ENCODE data around the gene AHRR. TPM values are rescaled to one million over a fixed set of nuclear protein-coding genes. Genes with fewer than 3 reads are reported as not detected.

Gene AHRR
- total and polyA plus RNA-seq, 2 experiments from 2014 or later, result 0.27 to 1.8 TPM

GRCh38 chr5:439636-440035, 118.1 kb downstream of the AHRR start:
- peaks cover 6% of the 10 kb centered on the region; the same call in 1 of the 2 replicates for H3K4me1 ChIP-seq (ENCODE audit: insufficient read depth)
- no peaks in the 10 kb centered on the region for H3K9me2 ChIP-seq (ENCODE audit: insufficient read depth)
- Mint-ChIP-seq H3K27ac (no peak overlapping the region), H3K4me1 (peaks cover 3% of the 10 kb centered on the region; the same call in 2 of the 3 replicates), H3K27me3 (ENCODE audit: insufficient read depth, low read depth, poor library complexity) (peaks cover 17% of the 10 kb centered on the region), H3K4me3 (no peak overlapping the region), H3K36me3 (ENCODE audit: low read depth) (no peaks in the 10 kb centered on the region; the same call in 2 of the 3 replicates), H3K9me3 (0 out of 3 replicates have a peak, but pooled peaks cover 3% of the 10 kb centered on the region)
- no peak overlapping the region for H3K4me2 ChIP-seq
- no peaks in the 10 kb centered on the region for H3F3A ChIP-seq (replicated peaks; ENCODE audit: low read depth)
- no peak overlapping the region for H2AFZ ChIP-seq
- H3K4me3 ChIP-seq, result no peak overlapping the region
- DNase-seq (ENCODE audit: low spot score) (no peak), ATAC-seq (no peak)
- no peak overlapping the region for H3K27ac ChIP-seq (ENCODE audit: low read depth)
- no peaks in the 10 kb centered on the region for H4K20me1 ChIP-seq (replicated peaks; ENCODE audit: insufficient read depth)
- no peaks in the 10 kb centered on the region for H3K27me3 ChIP-seq (ENCODE audit: insufficient read depth)
- TF ChIP-seq ZNF114 (CRISPR knock-in tag; IDR thresholded peaks at IDR 0.05), result no peak
- TF ChIP-seq CREB1 (CRISPR knock-in tag; IDR thresholded peaks at IDR 0.05; ENCODE audit: low read depth), result no peak
- no peak for TF ChIP-seq STAT1 (IDR thresholded peaks at IDR 0.05; ENCODE audit: unreplicated experiment)
- TF ChIP-seq CTCF (conservative IDR thresholded peaks at IDR 0.05; ENCODE audit: low read depth in 2 of 2), result no peak
- no peak for TF ChIP-seq NANOG (IDR thresholded peaks at IDR 0.05; ENCODE audit: borderline replicate concordance)
- no peak for TF ChIP-seq ETS1 (IDR thresholded peaks at IDR 0.05)
- TF ChIP-seq EZH2phosphoT487 (IDR thresholded peaks at IDR 0.05; ENCODE audit: unreplicated experiment), result no peak
- TF ChIP-seq EZH2 (IDR thresholded peaks at IDR 0.05; ENCODE audit: low read depth, unreplicated experiment), result no peak
- no peak for TF ChIP-seq ZNF331 (CRISPR knock-in tag; IDR thresholded peaks at IDR 0.05; ENCODE audit: low read depth)
- no peaks in the 10 kb centered on the region for H3K36me3 ChIP-seq (ENCODE audit: insufficient read depth)
- H3K79me2 ChIP-seq (replicated peaks; ENCODE audit: insufficient read depth), result peaks cover 14% of the 10 kb centered on the region

GRCh38 chr5:440401-441201, 119.1 kb downstream of the AHRR start:
- no peaks in the 10 kb centered on the region for H4K20me1 ChIP-seq (replicated peaks; ENCODE audit: insufficient read depth)
- H3K4me2 ChIP-seq, result no peak overlapping the region
- H3K27me3 ChIP-seq (ENCODE audit: insufficient read depth), result no peaks in the 10 kb centered on the region
- H2AFZ ChIP-seq, result no peak overlapping the region
- 0 out of 3 replicates have a peak, but pooled peaks cover 3% of the 10 kb centered on the region for H3K9me3 Mint-ChIP-seq
- H3K4me3 Mint-ChIP-seq, result no peak overlapping the region; the same call in 2 of the 3 replicates
- H3K27ac Mint-ChIP-seq, result no peak overlapping the region
- peaks cover 15% of the 10 kb centered on the region for H3K79me2 ChIP-seq (replicated peaks; ENCODE audit: insufficient read depth)
- ATAC-seq (no peak), DNase-seq (ENCODE audit: low spot score) (no peak)
- no peaks in the 10 kb centered on the region for H3K36me3 ChIP-seq (ENCODE audit: insufficient read depth)
- H3K27me3 Mint-ChIP-seq (ENCODE audit: insufficient read depth, low read depth, poor library complexity), result peaks cover 16% of the 10 kb centered on the region
- no peak overlapping the region for H3K4me3 ChIP-seq
- no peaks in the 10 kb centered on the region for H3F3A ChIP-seq (replicated peaks; ENCODE audit: low read depth)
- peaks cover 3% of the 10 kb centered on the region; the same call in 2 of the 3 replicates for H3K4me1 Mint-ChIP-seq
- no peaks in the 10 kb centered on the region; the same call in 2 of the 3 replicates for H3K36me3 Mint-ChIP-seq (ENCODE audit: low read depth)
- H3K27ac ChIP-seq (ENCODE audit: low read depth), result no peak overlapping the region
- H3K9me2 ChIP-seq (ENCODE audit: insufficient read depth), result no peaks in the 10 kb centered on the region
- H3K4me1 ChIP-seq (ENCODE audit: insufficient read depth), result peaks cover 6% of the 10 kb centered on the region; the same call in 1 of the 2 replicates
- TF ChIP-seq ETS1 (IDR thresholded peaks at IDR 0.05) (no peak), EZH2phosphoT487 (IDR thresholded peaks at IDR 0.05; ENCODE audit: unreplicated experiment) (no peak), JUNB (IDR thresholded peaks at IDR 0.05; ENCODE audit: unreplicated experiment) (no peak), STAT1 (IDR thresholded peaks at IDR 0.05; ENCODE audit: unreplicated experiment) (no peak), EZH2 (IDR thresholded peaks at IDR 0.05; ENCODE audit: low read depth, unreplicated experiment) (no peak)
